HEK293 (cell line): ENCODE data around the gene KRT74.

ENCODE experiments used
- CTCF ChIA-PET: fragments of 350-600 bp; formaldehyde crosslinking; extraction: SDS; loops from one replicate; lab custom pipeline; 2021; ENCODE audit warnings: antibody characterized with exemption; lab: Yijun Ruan, JAX
- POLR2A ChIA-PET: fragments of 300-600 bp; formaldehyde crosslinking; extraction: SDS; loops from one replicate; lab custom pipeline; 2020; ENCODE audit warnings: antibody characterized with exemption, inconsistent platforms; lab: Yijun Ruan, JAX
- H3K27ac ChIP-seq: fragments of 200-500 bp; sonication (Bioruptor generic); 2 replicates; pipeline ENCODE4 v1.5.1; 2014; ENCODE audit warnings: low read depth, low read length, control low read depth, inconsistent platforms; ENCODE audit errors: extremely low read depth
- H3K36me3 ChIP-seq, 2 experiments: fragments of 200-500 bp in 1 of 2; sonication (Bioruptor generic) in 1 of 2; 1 replicate in 1 of 2; 2 replicates in 1 of 2; pipeline ENCODE4 v1.5.1; 2014 to 2017; ENCODE audit warnings: inconsistent platforms in 2 of 2, low read length in 2 of 2; ENCODE audit not compliant: control insufficient read depth in 2 of 2, insufficient read depth in 1 of 2
- H3K4me1 ChIP-seq: fragments of 200-500 bp; sonication (Bioruptor generic); 2 replicates; pipeline ENCODE4 v1.5.1; 2014; ENCODE audit warnings: mild to moderate bottlenecking, low read length, inconsistent platforms; ENCODE audit not compliant: control insufficient read depth, insufficient read depth
- H3K4me3 ChIP-seq: 2 replicates; pipeline ENCODE4 v1.5.1; 2011; ENCODE audit warnings: low read depth, mild to moderate bottlenecking, control low read depth, low read length, moderate library complexity
- H3K9me3 ChIP-seq: fragments of 200-500 bp; sonication (Bioruptor generic); 2 replicates; pipeline ENCODE4 v1.5.1; 2014; ENCODE audit warnings: low read depth, low read length, inconsistent platforms; ENCODE audit not compliant: control insufficient read depth, insufficient read depth
- KLF9 ChIP-seq: fragments of 450-650 bp; formaldehyde crosslinking; IDR thresholded peaks from 2 replicates; pipeline ENCODE4 v1.5.1; 2016; ENCODE audit warnings: missing biosample characterization, missing genetic modification characterization, low read depth
- MYNN ChIP-seq: fragments of 450-650 bp; formaldehyde crosslinking; IDR thresholded peaks from 2 replicates; pipeline ENCODE4 v1.5.1; 2016; ENCODE audit warnings: missing biosample characterization, missing genetic modification characterization, borderline replicate concordance
- RBAK ChIP-seq: fragments of 450-650 bp; formaldehyde crosslinking; IDR thresholded peaks from 2 replicates; pipeline ENCODE4 v1.5.1; 2016; ENCODE audit warnings: missing biosample characterization, missing genetic modification characterization
- REST ChIP-seq: fragments of 450-650 bp; formaldehyde crosslinking; IDR thresholded peaks from 2 replicates; pipeline ENCODE4 v1.5.1; 2016; ENCODE audit warnings: missing biosample characterization, missing genetic modification characterization
- SCRT2 ChIP-seq: fragments of 450-650 bp; formaldehyde crosslinking; IDR thresholded peaks from 2 replicates; pipeline ENCODE4 v1.5.1; 2016; ENCODE audit warnings: missing biosample characterization, missing genetic modification characterization
- ZBTB7A ChIP-seq: fragments of 450-650 bp; formaldehyde crosslinking; IDR thresholded peaks from 2 replicates; pipeline ENCODE4 v1.5.1; 2016; ENCODE audit warnings: low read depth, missing biosample characterization, missing genetic modification characterization
- ZNF169 ChIP-seq: fragments of 450-650 bp; formaldehyde crosslinking; IDR thresholded peaks from 2 replicates; pipeline ENCODE4 v1.5.1; 2016; ENCODE audit warnings: missing biosample characterization, missing genetic modification characterization
- ZNF2 ChIP-seq: fragments of 450-650 bp; formaldehyde crosslinking; IDR thresholded peaks from 2 replicates; pipeline ENCODE4 v1.5.1; 2016; ENCODE audit warnings: missing biosample characterization, missing genetic modification characterization
- ZNF202 ChIP-seq: fragments of 450-650 bp; formaldehyde crosslinking; IDR thresholded peaks from 2 replicates; pipeline ENCODE4 v1.5.1; 2016; ENCODE audit warnings: missing biosample characterization, missing genetic modification characterization, borderline replicate concordance
- ZNF223 ChIP-seq: fragments of 450-650 bp; formaldehyde crosslinking; IDR thresholded peaks from 2 replicates; pipeline ENCODE4 v1.5.1; 2016; ENCODE audit warnings: missing biosample characterization, missing genetic modification characterization
- ZNF266 ChIP-seq: fragments of 450-650 bp; formaldehyde crosslinking; IDR thresholded peaks from 2 replicates; pipeline ENCODE4 v1.5.1; 2016; ENCODE audit warnings: missing biosample characterization, missing genetic modification characterization, low read depth
- ZNF280C ChIP-seq: fragments of 450-650 bp; formaldehyde crosslinking; IDR thresholded peaks from 2 replicates; pipeline ENCODE4 v1.5.1; 2016; ENCODE audit warnings: missing biosample characterization, missing genetic modification characterization
- ZNF37A ChIP-seq: fragments of 450-650 bp; IDR thresholded peaks from 2 replicates; pipeline ENCODE4 v1.5.1; 2018; ENCODE audit warnings: missing biosample characterization, missing genetic modification characterization
- ZNF510 ChIP-seq: fragments of 450-650 bp; formaldehyde crosslinking; IDR thresholded peaks from 2 replicates; pipeline ENCODE4 v1.5.1; 2018; ENCODE audit warnings: mild to moderate bottlenecking, missing genetic modification characterization, missing biosample characterization; ENCODE audit not compliant: insufficient replicate concordance
- ZNF530 ChIP-seq: fragments of 450-650 bp; formaldehyde crosslinking; IDR thresholded peaks from 2 replicates; pipeline ENCODE4 v1.5.1; 2016; ENCODE audit warnings: low read depth, missing biosample characterization, missing genetic modification characterization
- ZNF555 ChIP-seq: fragments of 450-650 bp; formaldehyde crosslinking; conservative IDR thresholded peaks from 2 replicates; pipeline ENCODE4 v1.5.1; 2017; ENCODE audit warnings: missing biosample characterization, mild to moderate bottlenecking, missing genetic modification characterization, inconsistent platforms
- ZNF600 ChIP-seq: fragments of 450-650 bp; formaldehyde crosslinking; IDR thresholded peaks from 2 replicates; pipeline ENCODE4 v1.5.1; 2016; ENCODE audit warnings: missing biosample characterization, missing genetic modification characterization
- ZNF610 ChIP-seq: fragments of 450-650 bp; formaldehyde crosslinking; IDR thresholded peaks from 2 replicates; pipeline ENCODE4 v1.5.1; 2016; ENCODE audit warnings: missing biosample characterization, missing genetic modification characterization, borderline replicate concordance
- ZNF623 ChIP-seq: fragments of 450-650 bp; formaldehyde crosslinking; IDR thresholded peaks from 2 replicates; pipeline ENCODE4 v1.5.1; 2016; ENCODE audit warnings: missing biosample characterization, missing genetic modification characterization
- ZNF624 ChIP-seq: fragments of 450-650 bp; formaldehyde crosslinking; IDR thresholded peaks from 2 replicates; pipeline ENCODE4 v1.5.1; 2017; ENCODE audit warnings: missing biosample characterization, missing genetic modification characterization
- ZNF626 ChIP-seq: fragments of 450-650 bp; sonication (Bioruptor Pico); formaldehyde crosslinking; IDR thresholded peaks from 2 replicates; pipeline ENCODE4 v1.5.1; 2018; ENCODE audit warnings: missing biosample characterization, missing genetic modification characterization, inconsistent platforms
- ZNF747 ChIP-seq: fragments of 450-650 bp; formaldehyde crosslinking; IDR thresholded peaks from 2 replicates; pipeline ENCODE4 v1.5.1; 2016; ENCODE audit warnings: missing biosample characterization, missing genetic modification characterization
- ZNF777 ChIP-seq: fragments of 450-650 bp; formaldehyde crosslinking; IDR thresholded peaks from 2 replicates; pipeline ENCODE4 v1.5.1; 2017; ENCODE audit warnings: missing biosample characterization, missing genetic modification characterization, borderline replicate concordance
- ZSCAN23 ChIP-seq: fragments of 450-650 bp; formaldehyde crosslinking; IDR thresholded peaks from 2 replicates; pipeline ENCODE4 v1.5.1; 2016; ENCODE audit warnings: missing biosample characterization, missing genetic modification characterization
- TF ChIP-seq, protein P1 (sequence below): fragments of 450-650 bp; formaldehyde crosslinking; IDR thresholded peaks from 2 replicates; pipeline ENCODE4 v1.5.1; 2016; ENCODE audit warnings: missing biosample characterization, missing genetic modification characterization

Gene KRT74

DNA sequence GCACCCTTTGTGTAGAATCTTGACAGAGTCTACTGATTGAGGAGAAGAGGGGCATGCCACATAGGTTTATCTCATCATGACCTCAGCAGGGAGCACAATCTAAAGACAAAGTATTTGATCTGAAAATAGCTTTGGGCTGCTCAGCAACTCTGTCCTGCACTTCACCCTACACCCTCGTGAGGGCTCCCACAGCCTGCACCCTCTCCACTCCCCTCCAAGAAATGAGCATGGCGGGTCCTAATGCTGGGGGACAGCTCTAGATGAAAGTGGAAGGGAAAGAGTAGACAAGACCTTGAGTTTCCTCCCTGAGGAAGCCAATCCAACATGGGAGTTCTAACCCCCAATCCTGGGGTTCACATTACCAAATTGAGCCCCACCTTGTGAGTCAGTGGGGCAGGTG is 42.7 kb downstream of the KRT74 start:
- H3K4me1 ChIP-seq, result no peaks in the 10 kb centered on the region
- POLR2A ChIA-PET, result no interaction called here
- no peak for TF ChIP-seq ZNF37A (tag by site-specific recombination)
- TF ChIP-seq ZNF510 (tag by site-specific recombination), result no peak
- TF ChIP-seq, protein P1, sequence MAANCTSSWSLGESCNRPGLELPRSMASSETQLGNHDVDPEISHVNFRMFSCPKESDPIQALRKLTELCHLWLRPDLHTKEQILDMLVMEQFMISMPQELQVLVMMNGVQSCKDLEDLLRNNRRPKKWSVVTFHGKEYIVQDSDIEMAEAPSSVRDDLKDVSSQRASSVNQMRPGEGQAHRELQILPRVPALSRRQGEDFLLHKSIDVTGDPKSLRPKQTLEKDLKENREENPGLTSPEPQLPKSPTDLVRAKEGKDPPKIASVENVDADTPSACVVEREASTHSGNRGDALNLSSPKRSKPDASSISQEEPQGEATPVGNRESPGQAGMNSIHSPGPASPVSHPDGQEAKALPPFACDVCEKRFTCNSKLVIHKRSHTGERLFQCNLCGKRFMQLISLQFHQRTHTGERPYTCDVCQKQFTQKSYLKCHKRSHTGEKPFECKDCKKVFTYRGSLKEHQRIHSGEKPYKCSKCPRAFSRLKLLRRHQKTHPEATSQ (tag by site-specific recombination), result no peak
- TF ChIP-seq ZNF624 (tag by site-specific recombination), result no peak
- TF ChIP-seq MYNN (tag by site-specific recombination), result no peak
- no peak for TF ChIP-seq RBAK (tag by site-specific recombination)
- no peak for TF ChIP-seq ZNF623 (tag by site-specific recombination)
- no peak for TF ChIP-seq ZNF169 (tag by site-specific recombination)
- no peak for TF ChIP-seq SCRT2
- TF ChIP-seq ZNF610 (tag by site-specific recombination), result no peak
- TF ChIP-seq, all 188 proteins: peak for 0
- Histone ChIP-seq H3K4me3 (no peak overlapping the region), H3K36me3 (no peaks in the 10 kb centered on the region), H3K27ac (no peak overlapping the region), H3K9me3 (no peaks in the 10 kb centered on the region)
- CTCF ChIA-PET, result interaction anchor here (0.8 to 1.0 kb wide), 4 partner anchors 15 to 340 kb away, joined by 3 read pairs; no protein-coding TSS in a partner anchor

GRCh38 chr12:52530366-52530765 is 43.3 kb downstream of the KRT74 start:
- Histone ChIP-seq H3K9me3 (no peaks in the 10 kb centered on the region), H3K36me3 (no peaks in the 10 kb centered on the region), H3K4me1 (no peaks in the 10 kb centered on the region), H3K27ac (no peak overlapping the region), H3K4me3 (no peak overlapping the region)
- CTCF ChIA-PET, result interaction anchor here (0.8 to 1.0 kb wide), 4 partner anchors 14 to 341 kb away, joined by 3 read pairs; no protein-coding TSS in a partner anchor
- POLR2A ChIA-PET, result no interaction called here
- TF ChIP-seq ZNF747 (tag by site-specific recombination), result no peak
- TF ChIP-seq ZNF280C (tag by site-specific recombination), result no peak
- TF ChIP-seq ZNF626, result no peak
- no peak for TF ChIP-seq REST (tag by site-specific recombination)
- TF ChIP-seq ZNF600, result no peak
- TF ChIP-seq ZNF777 (tag by site-specific recombination), result no peak
- no peak for TF ChIP-seq ZNF530 (tag by site-specific recombination)
- TF ChIP-seq ZNF266 (tag by site-specific recombination), result no peak
- no peak for TF ChIP-seq ZNF2 (tag by site-specific recombination)
- no peak for TF ChIP-seq ZNF223 (tag by site-specific recombination)
- no peak for TF ChIP-seq KLF9 (tag by site-specific recombination)
- no peak for TF ChIP-seq ZNF555
- TF ChIP-seq ZSCAN23, result no peak
- no peak for TF ChIP-seq ZNF202 (tag by site-specific recombination)
- no peak for TF ChIP-seq ZBTB7A (tag by site-specific recombination)
